Endodermal cell (in vitro differentiated cells): ENCODE results near the gene KLF6. TPM values are rescaled to one million over a fixed set of nuclear protein-coding genes. Genes with fewer than 3 reads are reported as not detected.

ENCODE experiments used
- DNase-seq: peaks from one replicate; pipeline ENCODE4 v3.0.0-alpha.2; 2017
- H3K27ac ChIP-seq: 2 replicates; pipeline ENCODE4 v1.5.1; 2013; ENCODE audit warnings: mild to moderate bottlenecking, low read depth, low read length, moderate library complexity
- H3K27me3 ChIP-seq: 2 replicates; pipeline ENCODE4 v1.6.1; 2013; ENCODE audit warnings: mild to moderate bottlenecking, low read length, moderate library complexity; ENCODE audit not compliant: insufficient read depth, control insufficient read depth, poor library complexity, severe bottlenecking
- H3K36me3 ChIP-seq: 2 replicates; pipeline ENCODE4 v1.7.0; 2013; ENCODE audit warnings: mild to moderate bottlenecking, low read length, moderate library complexity; ENCODE audit not compliant: control insufficient read depth, insufficient read depth
- H3K4me1 ChIP-seq: one replicate; pipeline ENCODE4 v1.7.0; 2013; ENCODE audit warnings: low read length; ENCODE audit not compliant: control insufficient read depth, insufficient read depth
- H3K4me3 ChIP-seq: 2 replicates; pipeline ENCODE4 v1.5.1; 2013; ENCODE audit warnings: mild to moderate bottlenecking, low read length, moderate library complexity
- H3K9ac ChIP-seq: 2 replicates; pipeline ENCODE4 v1.6.1; 2013; ENCODE audit warnings: mild to moderate bottlenecking, low read length, moderate library complexity; ENCODE audit not compliant: poor library complexity, severe bottlenecking; ENCODE audit errors: extremely low read depth
- H3K9me3 ChIP-seq: 2 replicates; pipeline ENCODE4 v1.6.1; 2013; ENCODE audit warnings: mild to moderate bottlenecking, low read length, moderate library complexity; ENCODE audit not compliant: control insufficient read depth
- H3K27ac Mint-ChIP-seq: 2 replicates; pipeline ENCODE4 v1.8.0; 2020; ENCODE audit warnings: mixed read lengths
- H3K27me3 Mint-ChIP-seq: 2 replicates; pipeline ENCODE4 v1.8.0; 2021; ENCODE audit warnings: mild to moderate bottlenecking, mixed read lengths; ENCODE audit not compliant: insufficient read depth
- H3K36me3 Mint-ChIP-seq: 2 replicates; pipeline ENCODE4 v1.8.0; 2020; ENCODE audit warnings: low read depth, mixed read lengths
- H3K4me1 Mint-ChIP-seq: 2 replicates; pipeline ENCODE4 v1.8.0; 2020; ENCODE audit warnings: mixed read lengths
- H3K4me3 Mint-ChIP-seq: 2 replicates; pipeline ENCODE4 v1.8.0; 2020; ENCODE audit warnings: mild to moderate bottlenecking, moderate library complexity, mixed read lengths
- H3K9me3 Mint-ChIP-seq: 2 replicates; pipeline ENCODE4 v1.8.0; 2020; ENCODE audit warnings: mild to moderate bottlenecking, mixed read lengths
- WGBS, 2 experiments: methylation state at CpG; one replicate each; pipeline versions ENCODE4 v1.1.5 to v1.1.7; 2013; ENCODE audit warnings: missing lambda C conversion rate in 2 of 2, mixed read lengths in 1 of 2; ENCODE audit not compliant: insufficient coverage in 1 of 2, insufficient read length in 1 of 2; 5-methylcytosine and 5-hydroxymethylcytosine counted together
- total RNA-seq, 2 donors: library from RNA; stranded (reverse); fragmentation: NEBNext Ultra II Directional in 1 of 2; extraction: Animal tissue kit (Norgen Biotek cat#: 25700) in 1 of 2; gene quantifications; 2 replicates in 1 of 2; 3 replicates in 1 of 2; pipeline ENCODE4 v1.2.1, GENCODE V29; 2021
- TF ChIP-seq, protein P1 (sequence below): fragments of 200-600 bp; sonication (generic); conservative IDR thresholded peaks from 2 replicates; pipeline ENCODE4 v1.5.0; 2021; ENCODE audit warnings: antibody characterized with exemption, mild to moderate bottlenecking

The KLF6 gene
- total RNA-seq, 2 donors from 2014 or later, result 59.0 to 71.2 TPM

GRCh38 chr10:3803295-3803926 lies 18.4 kb upstream of the KLF6 start:
- Mint-ChIP-seq H3K4me3 (no peak overlapping the region), H3K27ac (peak overlapping the region; percentile 93), H3K4me1 (peaks cover 32% of the 10 kb centered on the region), H3K9me3 (no peaks in the 10 kb centered on the region), H3K27me3 (no peaks in the 10 kb centered on the region), H3K36me3 (no peaks in the 10 kb centered on the region)
- 80 to 82% methylated on average over 9 to 11 of the region's 11 CpGs for WGBS, 2 experiments
- no peak for DNase-seq
- Histone ChIP-seq H3K4me1 (peaks cover 35% of the 10 kb centered on the region), H3K9me3 (peaks cover 2% of the 10 kb centered on the region), H3K27me3 (no peaks in the 10 kb centered on the region), H3K27ac (no peak overlapping the region), H3K36me3 (no peaks in the 10 kb centered on the region), H3K4me3 (no peak overlapping the region), H3K9ac (no peak overlapping the region)
- TF ChIP-seq, protein P1, sequence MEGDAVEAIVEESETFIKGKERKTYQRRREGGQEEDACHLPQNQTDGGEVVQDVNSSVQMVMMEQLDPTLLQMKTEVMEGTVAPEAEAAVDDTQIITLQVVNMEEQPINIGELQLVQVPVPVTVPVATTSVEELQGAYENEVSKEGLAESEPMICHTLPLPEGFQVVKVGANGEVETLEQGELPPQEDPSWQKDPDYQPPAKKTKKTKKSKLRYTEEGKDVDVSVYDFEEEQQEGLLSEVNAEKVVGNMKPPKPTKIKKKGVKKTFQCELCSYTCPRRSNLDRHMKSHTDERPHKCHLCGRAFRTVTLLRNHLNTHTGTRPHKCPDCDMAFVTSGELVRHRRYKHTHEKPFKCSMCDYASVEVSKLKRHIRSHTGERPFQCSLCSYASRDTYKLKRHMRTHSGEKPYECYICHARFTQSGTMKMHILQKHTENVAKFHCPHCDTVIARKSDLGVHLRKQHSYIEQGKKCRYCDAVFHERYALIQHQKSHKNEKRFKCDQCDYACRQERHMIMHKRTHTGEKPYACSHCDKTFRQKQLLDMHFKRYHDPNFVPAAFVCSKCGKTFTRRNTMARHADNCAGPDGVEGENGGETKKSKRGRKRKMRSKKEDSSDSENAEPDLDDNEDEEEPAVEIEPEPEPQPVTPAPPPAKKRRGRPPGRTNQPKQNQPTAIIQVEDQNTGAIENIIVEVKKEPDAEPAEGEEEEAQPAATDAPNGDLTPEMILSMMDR, result peak; percentile 11

DNA sequence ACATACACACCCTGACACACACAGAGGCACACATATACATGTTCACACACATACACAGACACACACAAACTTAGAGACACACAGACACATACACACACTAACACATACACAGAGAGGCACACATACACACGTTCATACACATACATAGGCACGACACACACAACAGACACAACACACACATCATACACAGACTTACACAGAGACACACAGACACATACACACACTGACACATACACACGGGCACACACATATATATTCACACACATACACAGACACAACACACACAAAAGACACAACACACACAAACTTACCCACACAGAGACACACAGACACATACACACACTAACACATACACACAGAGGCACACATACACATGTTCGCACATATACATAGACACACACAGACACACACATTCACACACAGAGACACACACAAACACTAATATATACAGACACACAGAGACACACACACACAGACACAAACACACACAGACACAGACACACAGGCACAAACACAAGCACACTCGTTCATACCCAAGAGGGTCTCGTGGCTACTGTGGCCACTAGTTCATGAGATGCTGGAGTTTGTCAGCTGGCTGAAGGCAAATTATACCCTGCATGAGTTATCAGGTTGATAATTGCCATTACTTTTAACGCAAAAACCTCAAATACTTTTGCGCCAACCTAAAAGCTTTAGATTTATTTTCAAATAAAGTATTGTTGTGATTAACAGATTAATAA lies 17.7 kb upstream of the KLF6 start:
- Mint-ChIP-seq H3K4me1 (peaks cover 27% of the 10 kb centered on the region), H3K27ac (no peak overlapping the region), H3K36me3 (no peaks in the 10 kb centered on the region), H3K27me3 (no peaks in the 10 kb centered on the region), H3K9me3 (peaks cover 3% of the 10 kb centered on the region), H3K4me3 (no peak overlapping the region)
- peaks cover 35% of the 10 kb centered on the region for H3K4me1 ChIP-seq
- H3K27me3 ChIP-seq, result no peaks in the 10 kb centered on the region
- no peak overlapping the region for H3K27ac ChIP-seq
- H3K36me3 ChIP-seq, result no peaks in the 10 kb centered on the region
- H3K9ac ChIP-seq, result no peak overlapping the region
- H3K4me3 ChIP-seq, result no peak overlapping the region
- TF ChIP-seq, protein P1, result no peak
- peaks cover 9% of the 10 kb centered on the region for H3K9me3 ChIP-seq
- 91 to 92% methylated on average over 3 to 8 of the region's 8 CpGs for WGBS, 2 experiments
- no peak for DNase-seq

DNA sequence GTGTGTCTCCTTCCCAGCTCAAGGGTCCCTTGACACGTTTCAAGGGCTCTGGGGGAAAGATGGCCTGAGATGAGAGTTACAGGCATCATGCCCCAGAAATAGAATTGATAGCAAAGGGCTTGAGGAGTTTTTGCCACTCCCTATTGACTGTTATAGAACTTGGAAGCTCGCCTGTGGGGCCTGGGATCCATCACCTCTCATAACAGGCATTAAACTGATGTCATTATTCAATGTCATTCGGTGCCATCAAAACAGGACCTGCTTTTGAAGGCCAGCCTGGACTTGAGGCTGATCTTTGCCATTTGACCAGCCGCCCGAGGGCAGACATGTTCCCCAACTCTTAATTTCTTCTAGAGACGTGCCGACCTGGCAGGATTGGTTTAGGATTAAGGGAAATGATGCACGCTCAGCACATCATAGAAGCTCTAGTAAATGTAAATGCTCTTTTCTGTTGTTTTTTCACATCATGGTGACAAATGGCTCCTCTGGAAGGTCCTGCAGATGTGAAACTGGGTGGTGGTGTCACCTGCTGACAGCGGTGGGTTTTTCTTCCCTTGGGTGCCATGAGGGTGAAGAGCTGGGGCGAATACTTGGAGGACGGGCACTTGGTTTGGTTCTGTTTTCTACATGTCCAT lies 16.7 kb upstream of the KLF6 start:
- Histone ChIP-seq H3K27me3 (no peaks in the 10 kb centered on the region), H3K36me3 (no peaks in the 10 kb centered on the region), H3K9ac (no peak overlapping the region), H3K4me3 (no peak overlapping the region), H3K9me3 (peaks cover 9% of the 10 kb centered on the region), H3K4me1 (peaks cover 31% of the 10 kb centered on the region), H3K27ac (no peak overlapping the region)
- Mint-ChIP-seq H3K9me3 (peaks cover 4% of the 10 kb centered on the region), H3K4me1 (peaks cover 17% of the 10 kb centered on the region), H3K27ac (no peak overlapping the region), H3K4me3 (no peak overlapping the region), H3K36me3 (no peaks in the 10 kb centered on the region), H3K27me3 (no peaks in the 10 kb centered on the region)
- WGBS, 2 experiments, result 93 to 96% methylated on average over 6 to 11 of the region's 11 CpGs
- TF ChIP-seq, protein P1, result no peak
- no peak for DNase-seq
